Immature natural killer cell (primary cell): ENCODE data around the gene ATE1. TPM values are rescaled to one million over a fixed set of nuclear protein-coding genes. Genes with fewer than 3 reads are reported as not detected.
"Not testable (repeated sequence)": the region's sequence is repeated elsewhere in the genome, so short reads cannot be mapped to it uniquely, and the experiment has no call there.

ENCODE experiments used
- DNase-seq, 3 donors: peaks; one replicate each; pipeline ENCODE4 v3.0.0; 2022; ENCODE audit warnings: mixed read lengths in 1 of 3
- H3K27ac Mint-ChIP-seq, 6 donors: one replicate each; pipeline ENCODE4 v1.8.0; 2020; ENCODE audit warnings: mixed read lengths in 6 of 6, mild to moderate bottlenecking in 5 of 6, inconsistent platforms in 4 of 6, moderate library complexity in 3 of 6
- H3K27me3 Mint-ChIP-seq, 3 donors: one replicate each; pipeline ENCODE4 v1.8.0; 2020 to 2021; ENCODE audit warnings: low read depth in 3 of 3, mild to moderate bottlenecking in 3 of 3, mixed read lengths in 3 of 3, moderate library complexity in 3 of 3, inconsistent platforms in 1 of 3
- H3K36me3 Mint-ChIP-seq, 3 donors: one replicate each; pipeline ENCODE4 v1.8.0; 2020; ENCODE audit warnings: mixed read lengths in 3 of 3, inconsistent platforms in 2 of 3, mild to moderate bottlenecking in 2 of 3
- H3K4me1 Mint-ChIP-seq, 2 donors: one replicate each; pipeline ENCODE4 v1.8.0; 2020; ENCODE audit warnings: inconsistent platforms in 2 of 2, mild to moderate bottlenecking in 2 of 2, mixed read lengths in 2 of 2, moderate library complexity in 1 of 2
- H3K4me3 Mint-ChIP-seq, 5 donors: one replicate each; pipeline ENCODE4 v1.8.0; 2020; ENCODE audit warnings: mild to moderate bottlenecking in 5 of 5, mixed read lengths in 5 of 5, inconsistent platforms in 3 of 5, moderate library complexity in 3 of 5
- H3K9me3 Mint-ChIP-seq, 6 donors: one replicate each; pipeline ENCODE4 v1.8.0; 2020; ENCODE audit warnings: mild to moderate bottlenecking in 6 of 6, mixed read lengths in 6 of 6, inconsistent platforms in 4 of 6, moderate library complexity in 3 of 6
- polyA plus RNA-seq, 3 donors: library from polyadenylated mRNA; unstranded; fragments of 300-500 nt; fragmentation: Illumina TruSeq; gene quantifications; one replicate each; pipeline ENCODE4 v1.2.3, GENCODE V29; 2021

ATE1 gene
- polyA plus RNA-seq, 3 donors from 2014 or later = 16.9 to 34.5 (median 32.9) TPM

DNA sequence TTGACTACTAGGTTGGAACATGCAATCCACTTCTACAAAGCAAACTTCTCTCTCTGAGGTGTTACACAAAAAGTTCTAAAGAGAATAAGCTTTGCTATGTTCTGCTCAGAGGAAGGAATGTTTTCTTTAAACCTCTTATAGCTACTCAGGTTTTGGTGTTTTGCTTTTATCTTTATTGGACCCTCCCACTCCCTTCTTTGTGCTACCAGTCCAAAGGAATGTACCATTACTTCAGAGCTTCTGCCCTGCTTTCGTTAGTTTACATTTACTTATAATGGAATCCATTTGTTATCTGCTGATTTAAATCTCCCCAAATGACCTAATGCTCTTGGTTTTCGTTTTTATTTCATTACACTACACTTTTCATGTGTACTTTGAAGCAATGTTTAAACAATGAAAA is 154.9 kb downstream of the ATE1 start:
- DNase-seq = no peak
- H3K9me3 Mint-ChIP-seq = no peaks in the 10 kb centered on the region
- no peak overlapping the region for H3K4me3 Mint-ChIP-seq
- H3K36me3 Mint-ChIP-seq = peaks cover 3 to 7% (median 5%) of the 10 kb centered on the region in 3 donors
- peaks cover 0 to 16% of the 10 kb centered on the region in 2 donors for H3K4me1 Mint-ChIP-seq
- no peak overlapping the region for H3K27ac Mint-ChIP-seq
- H3K27me3 Mint-ChIP-seq = peaks cover 0 to 2% (median 1%) of the 10 kb centered on the region in 3 donors

DNA sequence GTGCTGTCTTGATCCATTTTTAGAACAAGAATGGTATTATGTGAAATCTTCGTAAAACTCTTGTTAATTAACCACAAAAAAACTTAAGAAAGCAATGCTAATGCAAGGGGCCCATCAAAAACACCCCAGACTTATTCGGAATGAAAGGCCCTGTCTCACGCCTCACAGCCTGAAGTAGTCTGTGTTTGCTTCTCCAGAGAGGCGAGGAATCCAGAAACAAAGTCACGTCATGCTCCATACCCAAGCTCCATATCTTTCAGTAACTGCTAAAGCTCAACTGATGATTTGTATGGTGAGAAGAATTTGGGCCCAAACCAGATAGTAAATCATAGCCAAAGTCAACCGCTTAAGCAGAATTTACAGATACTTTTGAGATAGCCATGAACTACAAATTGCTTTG is 155.4 kb downstream of the ATE1 start:
- Mint-ChIP-seq H3K4me1 (peaks cover 0 to 18% of the 10 kb centered on the region in 2 donors), H3K27ac (no peak overlapping the region), H3K9me3 (no peaks in the 10 kb centered on the region), H3K4me3 (no peak overlapping the region), H3K27me3 (peaks cover 0 to 2% (median 1%) of the 10 kb centered on the region in 3 donors), H3K36me3 (peaks cover 7 to 10% (median 8%) of the 10 kb centered on the region in 3 donors)
- no peak for DNase-seq

DNA sequence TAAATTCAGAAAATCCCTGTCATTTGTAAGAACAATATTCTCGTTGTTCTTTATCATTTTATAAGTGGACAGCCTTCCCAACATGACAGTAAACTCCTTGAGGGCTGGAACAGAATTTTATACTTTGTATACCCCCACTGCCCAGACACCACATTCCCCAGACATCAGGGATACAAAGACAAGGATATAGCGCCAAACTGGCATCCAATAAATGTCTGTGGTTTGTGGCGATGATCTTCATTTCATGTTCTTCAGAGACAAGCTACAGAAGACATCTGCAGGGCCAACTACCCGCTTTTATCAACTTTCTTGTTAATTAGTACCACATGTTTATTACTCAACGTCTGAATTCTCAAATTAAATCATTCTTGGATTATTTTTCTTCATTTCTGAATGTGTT is 155.9 kb downstream of the ATE1 start:
- Mint-ChIP-seq H3K27ac (no peak overlapping the region), H3K4me3 (no peak overlapping the region), H3K36me3 (peaks cover 10 to 14% (median 12%) of the 10 kb centered on the region in 3 donors), H3K9me3 (peaks cover 0 to under 1% (median 0%) of the 10 kb centered on the region in 6 donors), H3K27me3 (peaks cover 0 to 2% (median 1%) of the 10 kb centered on the region in 3 donors), H3K4me1 (peaks cover 0 to 18% of the 10 kb centered on the region in 2 donors)
- DNase-seq = no peak

DNA sequence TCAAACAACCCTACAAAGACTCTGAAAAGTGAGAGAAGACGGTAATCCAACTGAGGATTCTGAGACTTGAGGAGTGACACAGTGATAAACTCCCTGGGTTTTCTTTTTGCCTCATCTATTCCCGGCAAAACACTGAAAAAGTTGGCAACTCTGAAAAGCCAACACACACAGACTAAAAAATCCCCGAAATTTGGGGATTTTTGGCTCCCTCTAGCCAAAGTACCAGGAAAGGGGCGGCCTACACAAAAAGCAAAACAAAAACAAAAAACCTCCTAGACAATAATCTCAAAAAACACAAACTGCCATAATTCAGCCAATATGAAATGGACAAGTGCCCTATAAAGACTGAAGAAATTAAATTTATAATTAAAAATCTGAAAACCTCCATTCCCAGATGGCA is 161.4 kb downstream of the ATE1 start:
- peaks cover 21 to 32% (median 22%) of the 10 kb centered on the region in 3 donors for H3K36me3 Mint-ChIP-seq
- peaks cover 0 to 2% (median 1%) of the 10 kb centered on the region in 3 donors for H3K27me3 Mint-ChIP-seq
- DNase-seq = no peak
- no peak overlapping the region for H3K4me3 Mint-ChIP-seq
- peaks cover 0 to 4% (median 0%) of the 10 kb centered on the region in 6 donors for H3K9me3 Mint-ChIP-seq
- H3K27ac Mint-ChIP-seq = no peak overlapping the region
- peaks cover 0 to 13% of the 10 kb centered on the region in 2 donors for H3K4me1 Mint-ChIP-seq

DNA sequence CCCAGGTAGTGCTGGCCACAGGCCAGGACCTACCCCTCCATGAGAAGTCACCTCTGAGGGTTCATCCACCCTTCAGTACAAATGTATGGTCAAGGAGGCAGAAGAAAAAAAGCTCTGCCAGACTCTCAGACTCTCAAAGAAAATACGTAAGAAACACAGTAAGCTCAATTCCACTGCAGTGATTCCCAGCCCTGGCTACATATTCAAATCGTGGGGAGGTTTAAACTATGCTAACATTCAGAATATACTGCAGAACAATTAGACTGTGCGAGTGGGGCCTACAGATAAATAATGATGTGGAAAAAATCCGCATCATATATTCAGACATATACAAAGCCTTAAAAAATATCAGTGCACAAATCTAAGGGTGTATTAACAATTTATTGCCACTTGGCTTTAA is 162.6 kb downstream of the ATE1 start:
- Mint-ChIP-seq H3K27me3 (peaks cover 0 to 1% (median 0%) of the 10 kb centered on the region in 3 donors), H3K4me1 (peaks cover 0 to 13% of the 10 kb centered on the region in 2 donors), H3K36me3 (peaks cover 25 to 42% (median 33%) of the 10 kb centered on the region in 3 donors), H3K4me3 (no peak overlapping the region), H3K27ac (no peak overlapping the region), H3K9me3 (peaks cover 0 to 7% (median under 1%) of the 10 kb centered on the region in 6 donors)
- DNase-seq = no peak

DNA sequence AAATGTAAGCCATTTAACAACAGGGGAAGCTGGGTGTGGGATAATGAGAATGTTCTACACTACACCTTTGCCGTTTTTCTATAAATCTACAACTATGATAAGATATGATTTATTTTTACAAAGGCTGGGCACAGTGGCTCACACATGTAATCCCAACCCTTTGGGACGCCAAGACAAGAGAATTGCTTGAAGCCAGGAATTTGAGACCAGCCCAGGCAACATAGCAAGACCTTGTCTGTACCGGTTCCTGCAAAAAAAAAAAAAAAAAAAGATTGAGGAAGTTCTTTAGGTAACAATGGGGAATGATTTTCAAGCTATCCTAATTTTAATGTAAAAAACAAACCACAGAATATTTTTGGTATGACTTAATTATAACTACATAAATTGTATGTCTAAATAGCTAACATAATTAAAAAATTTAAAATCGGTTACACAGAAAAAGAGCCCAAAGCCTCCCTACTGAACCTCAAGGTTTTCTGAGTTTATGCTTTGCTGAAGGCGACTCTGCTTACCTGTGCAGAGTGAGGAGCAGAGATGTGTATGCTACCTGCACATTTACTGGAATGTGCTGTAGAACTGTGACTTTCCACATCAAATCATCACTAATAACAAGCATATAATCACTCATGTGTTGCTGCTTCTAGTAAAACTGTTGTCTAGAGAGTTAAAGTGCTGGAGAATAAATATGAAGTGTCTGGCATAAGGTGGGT is 163.4 kb downstream of the ATE1 start:
- Mint-ChIP-seq H3K4me1 (peaks cover 0 to 13% of the 10 kb centered on the region in 2 donors), H3K9me3 (peaks cover 0 to 7% (median 5%) of the 10 kb centered on the region in 6 donors), H3K27ac (no peak overlapping the region)

DNA sequence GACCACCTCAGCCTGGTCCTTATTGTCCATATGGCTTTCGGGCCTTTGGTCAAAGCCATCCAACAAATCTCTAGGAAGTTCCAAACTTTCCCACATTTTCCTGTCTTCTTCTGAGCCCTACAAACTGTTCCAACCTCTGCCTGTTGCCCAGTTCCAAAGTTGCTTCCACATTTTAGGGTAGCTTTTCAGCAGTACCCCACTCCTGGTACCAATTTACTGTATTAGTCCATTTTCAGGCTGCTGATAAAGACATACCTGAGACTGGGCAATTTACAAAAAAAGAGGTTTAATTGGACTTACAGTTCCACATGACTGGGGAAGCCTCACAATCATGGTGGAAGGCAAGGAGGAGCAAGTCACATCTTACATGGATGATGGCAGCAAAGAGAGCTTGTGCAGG is 170.6 kb downstream of the ATE1 start:
- H3K4me1 Mint-ChIP-seq = peaks cover 2 to 10% of the 10 kb centered on the region in 2 donors
- peaks cover 11 to 42% (median 25%) of the 10 kb centered on the region in 6 donors for H3K9me3 Mint-ChIP-seq
- not testable (repeated sequence) for H3K4me3 Mint-ChIP-seq, DNase-seq, H3K27me3 Mint-ChIP-seq, H3K27ac Mint-ChIP-seq
- H3K36me3 Mint-ChIP-seq = peaks cover 43 to 71% (median 57%) of the 10 kb centered on the region in 3 donors

More for the DNA sequence above, 163.4 kb downstream of the ATE1 start:
- H3K36me3 Mint-ChIP-seq = peaks cover 26 to 46% (median 37%) of the 10 kb centered on the region in 3 donors
- no peak for DNase-seq
- H3K4me3 Mint-ChIP-seq = no peak overlapping the region
- no peaks in the 10 kb centered on the region for H3K27me3 Mint-ChIP-seq

DNA sequence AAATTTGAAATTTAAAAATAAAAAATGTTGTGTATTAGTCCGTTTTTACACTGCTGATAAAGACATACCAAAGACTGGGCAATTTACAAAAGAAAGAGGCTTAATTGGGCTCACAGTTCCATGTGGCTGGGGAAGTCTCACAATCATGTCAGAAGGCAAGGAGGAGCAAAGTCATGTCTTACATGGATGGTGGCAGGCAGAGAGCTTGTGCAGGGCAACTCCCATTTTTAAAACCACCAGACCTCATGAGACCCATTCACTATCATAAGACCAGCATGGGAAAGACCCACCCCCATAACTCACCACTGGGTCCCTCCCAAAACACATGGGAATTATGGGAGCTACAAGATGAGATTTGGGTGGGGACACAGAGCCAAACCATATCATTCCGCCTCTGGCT is 172.3 kb downstream of the ATE1 start:
- not testable (repeated sequence) for H3K27me3 Mint-ChIP-seq, DNase-seq, H3K27ac Mint-ChIP-seq, H3K4me3 Mint-ChIP-seq
- H3K9me3 Mint-ChIP-seq = peaks cover 11 to 42% (median 25%) of the 10 kb centered on the region in 6 donors
- peaks cover 2 to 10% of the 10 kb centered on the region in 2 donors for H3K4me1 Mint-ChIP-seq
- H3K36me3 Mint-ChIP-seq = peaks cover 39 to 55% (median 44%) of the 10 kb centered on the region in 3 donors

DNA sequence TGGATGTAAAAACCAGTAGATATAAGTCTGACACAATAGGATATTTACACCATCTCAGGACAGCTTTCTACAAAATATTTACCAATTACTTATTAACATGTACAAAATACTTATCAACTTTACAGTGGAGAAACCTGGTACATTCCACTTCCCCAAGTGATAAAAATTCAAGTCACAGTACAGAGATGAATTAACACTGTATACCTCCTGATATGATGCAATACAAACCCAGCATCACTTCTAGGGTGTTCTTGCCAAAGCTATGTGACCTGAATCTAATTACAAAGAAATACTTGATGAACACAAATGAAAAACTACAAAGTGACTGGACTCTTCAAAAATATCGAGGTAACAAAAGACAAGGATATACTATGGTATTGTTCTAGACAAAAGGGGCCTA is 173.2 kb downstream of the ATE1 start:
- Mint-ChIP-seq H3K27ac (no peak overlapping the region), H3K4me3 (no peak overlapping the region), H3K27me3 (peaks cover 0 to 2% (median 1%) of the 10 kb centered on the region in 3 donors), H3K36me3 (peaks cover 32 to 48% (median 37%) of the 10 kb centered on the region in 3 donors), H3K4me1 (peaks cover 2 to 10% of the 10 kb centered on the region in 2 donors), H3K9me3 (peaks cover 11 to 37% (median 23%) of the 10 kb centered on the region in 6 donors)
- no peak for DNase-seq

DNA sequence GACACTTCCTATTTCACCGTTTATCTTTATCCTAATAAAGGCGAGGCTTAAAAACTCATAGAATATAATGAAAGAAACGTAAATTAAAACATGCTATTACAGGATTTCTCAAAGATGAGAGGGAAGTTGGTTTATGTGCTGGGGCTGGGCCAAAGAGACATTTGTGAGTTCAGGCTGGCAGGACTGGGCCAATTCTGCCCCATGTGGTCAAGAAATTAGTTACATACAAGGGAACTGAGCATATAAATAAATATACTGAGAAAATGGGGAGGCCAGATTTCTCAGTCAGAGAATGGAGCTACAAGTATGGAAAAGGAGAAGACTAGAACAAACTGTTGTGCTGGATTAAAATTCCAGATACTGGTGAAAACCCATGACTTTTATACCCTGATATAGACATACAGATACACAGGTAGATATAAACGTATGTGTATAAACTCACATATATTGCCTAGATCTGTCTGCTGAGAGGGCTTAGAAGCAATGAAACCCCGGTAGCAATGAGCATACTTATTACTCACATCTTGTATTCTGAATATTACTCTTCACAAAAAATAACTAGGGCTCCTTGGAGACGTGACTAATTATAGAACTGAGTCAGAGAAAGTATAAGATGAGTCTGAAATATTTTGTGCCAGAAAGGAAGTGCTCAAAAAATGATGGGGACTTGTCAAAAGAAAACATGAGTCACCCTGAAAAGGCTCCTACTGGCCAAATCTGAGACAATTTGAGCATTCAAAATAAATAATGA is 173.9 kb downstream of the ATE1 start:
- peaks cover 10 to 33% (median 20%) of the 10 kb centered on the region in 6 donors for H3K9me3 Mint-ChIP-seq
- DNase-seq = no peak
- no peak overlapping the region for H3K4me3 Mint-ChIP-seq
- H3K27me3 Mint-ChIP-seq = peaks cover 0 to 2% (median 1%) of the 10 kb centered on the region in 3 donors
- no peak overlapping the region for H3K27ac Mint-ChIP-seq
- peaks cover 29 to 44% (median 33%) of the 10 kb centered on the region in 3 donors for H3K36me3 Mint-ChIP-seq
- peaks cover 2 to 10% of the 10 kb centered on the region in 2 donors for H3K4me1 Mint-ChIP-seq

DNA sequence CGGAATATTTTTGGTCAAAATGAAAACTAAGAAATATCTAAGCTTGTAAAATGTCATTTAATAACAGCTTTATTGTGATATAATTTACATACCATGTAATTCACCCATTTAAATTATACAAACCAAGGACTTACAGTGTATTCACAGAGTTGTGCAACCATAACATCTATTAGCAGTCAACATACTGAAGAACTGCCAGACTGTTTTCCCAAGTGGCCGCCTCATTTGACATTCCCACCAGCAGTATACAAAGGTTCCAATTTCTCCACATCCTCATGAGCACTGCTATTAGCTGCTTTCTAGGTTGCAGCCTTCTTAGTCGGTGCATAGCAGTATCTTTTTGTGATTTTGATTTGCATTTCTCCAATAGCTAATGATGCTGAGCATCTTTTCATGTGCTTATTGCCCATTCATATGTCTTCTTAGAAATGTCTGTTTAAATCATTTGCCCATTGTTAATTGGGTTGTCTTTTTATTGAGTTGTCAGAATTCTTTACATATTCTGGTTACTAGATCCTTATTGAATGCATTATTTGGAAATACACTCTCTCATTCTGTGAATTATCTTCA is 176.6 kb downstream of the ATE1 start:
- DNase-seq = no peak
- H3K4me1 Mint-ChIP-seq = peaks cover 2 to 14% of the 10 kb centered on the region in 2 donors
- H3K4me3 Mint-ChIP-seq = no peak overlapping the region
- peaks cover 13 to 29% (median 19%) of the 10 kb centered on the region in 3 donors for H3K36me3 Mint-ChIP-seq
- H3K27ac Mint-ChIP-seq = no peak overlapping the region
- H3K27me3 Mint-ChIP-seq = peaks cover 0 to 1% (median 0%) of the 10 kb centered on the region in 3 donors
- H3K9me3 Mint-ChIP-seq = peaks cover 0 to 14% (median 8%) of the 10 kb centered on the region in 6 donors

DNA sequence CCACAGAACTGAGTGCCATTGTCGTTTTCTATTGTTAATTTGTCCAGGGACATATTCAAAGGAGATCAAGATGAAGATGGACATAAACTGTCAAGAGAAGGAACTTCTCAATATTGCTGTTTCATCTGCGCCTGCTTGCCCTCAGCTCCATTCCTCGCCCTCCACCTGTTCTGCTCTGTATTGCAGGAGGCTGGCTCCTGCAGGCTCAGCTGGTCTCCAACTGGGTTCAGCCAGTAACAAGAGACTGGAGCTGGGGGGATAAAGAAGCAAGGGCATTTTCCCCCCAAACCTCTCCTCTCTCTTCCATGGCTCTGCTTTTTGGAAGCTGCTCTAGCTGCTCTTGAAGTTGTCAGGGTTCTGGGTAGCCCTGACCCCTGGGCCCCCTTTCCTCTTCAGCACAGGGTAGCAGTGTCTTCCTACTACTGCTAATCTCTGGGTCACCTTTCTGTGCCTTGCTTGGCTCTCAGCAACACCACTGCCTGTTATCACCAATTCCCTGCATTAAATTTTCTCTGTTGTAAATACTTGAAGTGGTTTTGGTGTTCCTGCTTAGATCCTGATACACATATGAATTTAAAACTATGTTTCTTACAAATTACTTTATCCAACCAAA is 180.6 kb downstream of the ATE1 start:
- H3K9me3 Mint-ChIP-seq = no peaks in the 10 kb centered on the region
- DNase-seq = no peak
- H3K4me1 Mint-ChIP-seq = peaks cover 0 to 4% of the 10 kb centered on the region in 2 donors
- H3K27me3 Mint-ChIP-seq = no peaks in the 10 kb centered on the region
- H3K27ac Mint-ChIP-seq = peak overlapping the region in 1 of 6 donors; percentile 58
- peaks cover 14 to 25% (median 19%) of the 10 kb centered on the region in 3 donors for H3K36me3 Mint-ChIP-seq
- no peak overlapping the region for H3K4me3 Mint-ChIP-seq

DNA sequence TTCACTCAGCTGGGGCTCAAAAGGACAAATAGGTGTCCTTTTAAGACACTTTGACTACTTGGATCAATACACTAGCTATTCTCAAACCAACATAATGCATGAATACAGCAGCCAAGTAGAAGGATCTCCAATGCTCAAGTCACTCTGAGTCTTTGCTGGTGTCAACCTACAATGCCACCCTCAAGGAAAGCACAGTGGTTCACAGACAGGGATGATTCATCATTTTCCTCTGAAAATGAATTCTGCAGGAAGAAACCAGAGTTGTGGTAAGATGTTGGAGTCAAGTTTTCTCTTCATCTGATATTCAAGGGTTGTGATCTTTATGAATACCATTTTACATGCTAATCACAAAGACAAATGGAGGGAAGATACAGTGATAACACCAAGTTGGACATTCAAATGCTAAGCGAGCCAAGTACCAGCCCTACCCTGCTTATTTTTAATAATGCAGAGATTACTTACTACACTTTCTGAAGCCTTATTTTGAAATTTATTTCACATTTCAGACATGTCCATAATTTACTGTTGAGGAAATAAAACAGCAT is 186.5 kb downstream of the ATE1 start:
- H3K27me3 Mint-ChIP-seq = peaks cover 4 to 12% (median 11%) of the 10 kb centered on the region in 3 donors
- H3K9me3 Mint-ChIP-seq = peaks cover 0 to 5% (median 0%) of the 10 kb centered on the region in 6 donors
- H3K27ac Mint-ChIP-seq = no peak overlapping the region
- H3K4me3 Mint-ChIP-seq = no peak overlapping the region
- no peak for DNase-seq
- peaks cover 18 to 31% of the 10 kb centered on the region in 2 donors for H3K4me1 Mint-ChIP-seq
- H3K36me3 Mint-ChIP-seq = peaks cover 21 to 33% (median 27%) of the 10 kb centered on the region in 3 donors
